OCI-LY7 (cell line): ENCODE data around the gene PZP. TPM values are rescaled to one million over a fixed set of nuclear protein-coding genes. Genes with fewer than 3 reads are reported as not detected.
"Not testable (repeated sequence)": the region's sequence is repeated elsewhere in the genome, so short reads cannot be mapped to it uniquely, and the experiment has no call there.

Source experiments
- BruUV-seq: library from RNA; stranded (reverse); fragments of 400-500 nt; replicated peaks from 2 replicates; lab custom pipeline; 2021; lab: Mats Ljungman, UMichigan
- CTCF ChIA-PET: fragments of 300-600 bp; sonication (Branson Sonifier 250); formaldehyde crosslinking; loops from one replicate; lab custom pipeline; 2022; ENCODE audit warnings: antibody characterized with exemption; ENCODE audit not compliant: unreplicated experiment; lab: Charles Lee
- POLR2A ChIA-PET: fragments of 300-600 bp; sonication (Branson Sonifier 250); formaldehyde crosslinking; loops from one replicate; lab custom pipeline; 2022; ENCODE audit warnings: antibody characterized with exemption; lab: Charles Lee
- DNase-seq: peaks from one replicate; pipeline ENCODE4 v3.0.0-alpha.2; 2015; ENCODE audit warnings: low spot score
- H2AFZ ChIP-seq: fragments of 200-600 bp; sonication (generic), shearing (Covaris generic); 2 replicates; pipeline ENCODE4 v1.6.1; 2014; ENCODE audit warnings: mild to moderate bottlenecking, antibody characterized with exemption, low read length, moderate library complexity
- H3K27ac ChIP-seq: fragments of 200-600 bp; sonication (generic); 2 replicates; pipeline ENCODE4 v1.5.1; 2014; ENCODE audit warnings: mixed run types, low read depth, mild to moderate bottlenecking, moderate library complexity, low read length, inconsistent platforms; ENCODE audit not compliant: poor library complexity, severe bottlenecking
- H3K36me3 ChIP-seq: fragments of 200-600 bp; sonication (generic); 2 replicates; pipeline ENCODE4 v1.6.1; 2014; ENCODE audit warnings: mild to moderate bottlenecking, antibody characterized with exemption, low read length, moderate library complexity, mixed read lengths; ENCODE audit not compliant: insufficient read depth
- H3K4me1 ChIP-seq: fragments of 200-600 bp; sonication (generic); 2 replicates; pipeline ENCODE4 v1.5.1; 2014; ENCODE audit warnings: mild to moderate bottlenecking, low read length; ENCODE audit not compliant: insufficient read depth, poor library complexity, severe bottlenecking
- H3K4me2 ChIP-seq: fragments of 200-600 bp; sonication (generic); 2 replicates; pipeline ENCODE4 v1.6.1; 2014; ENCODE audit warnings: mild to moderate bottlenecking, low read length
- H3K4me3 ChIP-seq: fragments of 200-600 bp; sonication (generic); 2 replicates; pipeline ENCODE4 v1.5.1; 2014; ENCODE audit warnings: mild to moderate bottlenecking, low read depth, low read length; ENCODE audit not compliant: poor library complexity, severe bottlenecking
- H3K79me2 ChIP-seq: fragments of 200-600 bp; sonication (generic); 2 replicates; pipeline ENCODE4 v1.6.1; 2016; ENCODE audit warnings: low read depth, mild to moderate bottlenecking, low read length, moderate library complexity, mixed read lengths; ENCODE audit not compliant: insufficient read depth
- H3K9me2 ChIP-seq: fragments of 200-600 bp; sonication (generic); 2 replicates; pipeline ENCODE4 v1.6.1; 2016; ENCODE audit warnings: mild to moderate bottlenecking, low read length, mixed read lengths; ENCODE audit not compliant: insufficient read depth
- H3K9me3 ChIP-seq: fragments of 200-600 bp; sonication (generic); 2 replicates; pipeline ENCODE4 v1.6.1; 2014; ENCODE audit warnings: mild to moderate bottlenecking, mixed run types, low read length, mixed read lengths
- H4K20me1 ChIP-seq: fragments of 200-600 bp; sonication (generic); 2 replicates; pipeline ENCODE4 v1.6.1; 2014; ENCODE audit warnings: mild to moderate bottlenecking, antibody characterized with exemption, low read length, moderate library complexity, mixed read lengths; ENCODE audit not compliant: insufficient read depth
- EZH2phosphoT487 ChIP-seq: fragments of 200-600 bp; sonication (generic); IDR thresholded peaks from 2 replicates; pipeline ENCODE4 v1.6.1; 2018; ENCODE audit warnings: low read depth, borderline replicate concordance, mild to moderate bottlenecking, mixed run types, antibody characterized with exemption, low read length, moderate library complexity, mixed read lengths
- intact Hi-C: fragments of 100-400 bp; cut with micrococcal nuclease; formaldehyde crosslinking; loops from one replicate; pipeline ENCODE4 v1.10.0; 2022; ENCODE audit not compliant: unreplicated experiment
- total RNA-seq, 2 experiments: library from RNA; depleted of rRNA in 1 of 2; stranded (reverse); fragments of >200 nt in 1 of 2; shearing (Covaris generic) in 1 of 2; gene quantifications; 2 replicates each; pipeline ENCODE4 v1.2.3, GENCODE V29; 2014 to 2022
- TF ChIP-seq, protein P1 (sequence below): fragments of 200-600 bp; sonication (generic); conservative IDR thresholded peaks from 2 replicates; pipeline ENCODE4 v1.5.1; 2014; ENCODE audit warnings: mild to moderate bottlenecking, antibody characterized with exemption, low read length, moderate library complexity, mixed read lengths

The PZP gene
- total RNA-seq, 2 experiments from 2014 or later: not detected

DNA sequence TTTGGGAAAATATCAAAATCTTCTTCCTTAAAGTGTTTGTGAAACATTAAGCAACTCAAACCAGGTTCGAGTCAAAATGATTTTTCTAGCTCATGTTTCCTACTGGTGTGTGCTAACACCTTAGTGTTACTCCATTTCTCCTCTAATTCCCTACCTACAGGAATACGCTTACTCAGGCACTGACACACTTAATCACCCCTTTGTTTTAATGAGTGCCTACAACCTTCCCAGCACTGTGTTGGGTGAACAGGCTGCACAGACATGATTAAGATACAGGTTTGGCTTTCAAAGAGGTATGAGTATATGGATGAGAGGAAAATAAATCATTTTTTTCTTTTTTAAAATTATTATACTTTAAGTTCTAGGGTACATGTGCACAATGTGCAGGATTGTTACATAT, 15.6 kb upstream of the PZP start:
- no peaks in the 10 kb centered on the region for H3K9me2 ChIP-seq
- H3K36me3 ChIP-seq: no peaks in the 10 kb centered on the region
- H3K4me1 ChIP-seq: no peaks in the 10 kb centered on the region
- DNase-seq: no peak
- no peak for TF ChIP-seq EZH2phosphoT487
- TF ChIP-seq, protein P1, sequence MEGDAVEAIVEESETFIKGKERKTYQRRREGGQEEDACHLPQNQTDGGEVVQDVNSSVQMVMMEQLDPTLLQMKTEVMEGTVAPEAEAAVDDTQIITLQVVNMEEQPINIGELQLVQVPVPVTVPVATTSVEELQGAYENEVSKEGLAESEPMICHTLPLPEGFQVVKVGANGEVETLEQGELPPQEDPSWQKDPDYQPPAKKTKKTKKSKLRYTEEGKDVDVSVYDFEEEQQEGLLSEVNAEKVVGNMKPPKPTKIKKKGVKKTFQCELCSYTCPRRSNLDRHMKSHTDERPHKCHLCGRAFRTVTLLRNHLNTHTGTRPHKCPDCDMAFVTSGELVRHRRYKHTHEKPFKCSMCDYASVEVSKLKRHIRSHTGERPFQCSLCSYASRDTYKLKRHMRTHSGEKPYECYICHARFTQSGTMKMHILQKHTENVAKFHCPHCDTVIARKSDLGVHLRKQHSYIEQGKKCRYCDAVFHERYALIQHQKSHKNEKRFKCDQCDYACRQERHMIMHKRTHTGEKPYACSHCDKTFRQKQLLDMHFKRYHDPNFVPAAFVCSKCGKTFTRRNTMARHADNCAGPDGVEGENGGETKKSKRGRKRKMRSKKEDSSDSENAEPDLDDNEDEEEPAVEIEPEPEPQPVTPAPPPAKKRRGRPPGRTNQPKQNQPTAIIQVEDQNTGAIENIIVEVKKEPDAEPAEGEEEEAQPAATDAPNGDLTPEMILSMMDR: no peak
- H2AFZ ChIP-seq: no peak overlapping the region
- H3K4me3 ChIP-seq: no peak overlapping the region
- H3K9me3 ChIP-seq: no peaks in the 10 kb centered on the region
- no peaks in the 10 kb centered on the region for H3K79me2 ChIP-seq
- H3K4me2 ChIP-seq: no peak overlapping the region
- intact Hi-C loops: no loop called here
- POLR2A ChIA-PET: no interaction called here
- CTCF ChIA-PET: no interaction called here
- no peaks in the 10 kb centered on the region for H4K20me1 ChIP-seq
- H3K27ac ChIP-seq: no peak overlapping the region
- BruUV-seq: no TSS peak

DNA sequence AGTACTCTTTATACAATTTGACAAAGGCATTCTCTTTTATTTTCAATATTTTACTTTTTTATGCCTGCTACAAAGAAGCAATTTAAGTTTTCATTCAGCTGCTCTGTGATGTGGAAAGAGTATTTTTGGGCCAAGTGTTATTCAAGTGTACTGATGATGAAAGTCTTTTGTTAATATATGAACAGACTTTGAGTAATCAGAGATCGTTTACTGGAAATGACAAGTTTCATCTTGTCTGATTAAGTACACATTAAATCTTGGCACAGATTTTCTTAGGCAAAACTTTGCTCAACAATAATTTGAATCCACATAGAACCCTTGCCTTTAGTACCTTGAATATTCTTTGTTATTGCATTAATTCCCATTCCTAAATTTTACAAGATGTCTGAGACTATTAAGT, 13.3 kb upstream of the PZP start:
- TF ChIP-seq, protein P1: no peak
- no peak for TF ChIP-seq EZH2phosphoT487
- no peak for DNase-seq
- Histone ChIP-seq H3K36me3 (no peaks in the 10 kb centered on the region), H3K9me2 (no peaks in the 10 kb centered on the region), H2AFZ (no peak overlapping the region), H3K9me3 (no peaks in the 10 kb centered on the region), H3K4me2 (no peak overlapping the region), H3K27ac (no peak overlapping the region), H3K4me3 (no peak overlapping the region), H4K20me1 (no peaks in the 10 kb centered on the region), H3K4me1 (no peaks in the 10 kb centered on the region), H3K79me2 (no peaks in the 10 kb centered on the region)
- intact Hi-C loops: no loop called here
- ChIA-PET POLR2A (no interaction called here), CTCF (no interaction called here)
- no TSS peak for BruUV-seq

DNA sequence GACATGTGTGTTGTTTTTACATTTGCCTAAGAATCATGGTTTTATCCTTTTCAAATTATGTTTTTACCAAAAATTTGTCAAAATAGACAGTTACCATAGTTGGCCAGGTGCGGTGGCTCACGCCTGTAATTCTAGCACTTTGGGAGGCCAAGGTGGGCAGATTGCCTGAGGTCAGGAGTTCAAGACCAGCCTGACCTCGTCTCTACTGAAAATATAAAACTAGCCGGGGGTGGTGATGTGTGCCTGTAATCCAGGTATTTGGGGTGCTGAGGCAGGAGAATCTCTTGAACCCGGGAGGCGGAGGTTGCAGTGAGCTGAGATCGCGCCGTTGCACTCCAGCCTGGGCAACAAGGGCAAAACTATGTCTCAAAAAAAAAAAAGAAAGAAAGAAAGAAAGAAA, 12.8 kb upstream of the PZP start:
- BruUV-seq, H3K27ac ChIP-seq, POLR2A ChIA-PET, H3K9me3 ChIP-seq, H3K4me3 ChIP-seq, H3K79me2 ChIP-seq, intact Hi-C loops, H3K4me2 ChIP-seq, DNase-seq, H3K4me1 ChIP-seq, H4K20me1 ChIP-seq, CTCF ChIA-PET, H3K9me2 ChIP-seq, H2AFZ ChIP-seq, H3K36me3 ChIP-seq: not testable (repeated sequence)
